Stomach (tissue), 4 donors: Measurements from ENCODE around the gene TEKT2.

ENCODE experiments used
- EP300 ChIP-seq: sonication (generic); formaldehyde crosslinking; IDR thresholded peaks from one replicate; pipeline ENCODE4 v1.6.1; 2017; ENCODE audit warnings: antibody characterized with exemption
- POLR2A ChIP-seq, 4 donors: fragments of 450-650 bp; IDR thresholded peaks; one replicate each; pipeline ENCODE4 v1.6.1; 2016; ENCODE audit warnings: antibody characterized with exemption in 4 of 4, control low read depth in 2 of 4, mild to moderate bottlenecking in 1 of 4, moderate library complexity in 1 of 4
- TF ChIP-seq, protein P1 (sequence below), 7 experiments: fragments of 450-650 bp in 4 of 7; fragments of 200-600 bp in 3 of 7; sonication (generic) in 3 of 7; IDR thresholded peaks; one replicate each; pipeline ENCODE4 v1.5.1; 2016 to 2019; ENCODE audit warnings: antibody characterized with exemption in 7 of 7, control low read depth in 2 of 7, mild to moderate bottlenecking in 1 of 7

DNA sequence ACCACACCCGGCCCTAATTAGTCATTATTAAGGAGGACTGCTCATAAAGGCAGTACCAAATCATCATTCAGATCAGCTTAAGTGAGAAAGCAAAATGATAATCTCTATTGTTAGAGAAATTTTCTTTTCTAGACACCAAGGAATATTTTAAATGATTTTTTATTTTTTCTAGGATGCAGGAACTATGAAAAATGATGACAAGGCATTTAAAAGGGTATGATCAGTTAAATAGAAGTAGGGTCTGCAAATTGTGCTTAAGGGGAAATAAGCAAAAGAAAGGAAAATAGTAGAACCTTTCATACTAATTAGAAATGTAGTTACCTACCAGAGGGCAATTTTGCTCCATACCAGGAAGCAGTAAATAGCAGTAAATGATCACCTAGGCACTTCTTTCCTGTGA, 21.6 kb upstream of the TEKT2 start:
- TF ChIP-seq, protein P1, sequence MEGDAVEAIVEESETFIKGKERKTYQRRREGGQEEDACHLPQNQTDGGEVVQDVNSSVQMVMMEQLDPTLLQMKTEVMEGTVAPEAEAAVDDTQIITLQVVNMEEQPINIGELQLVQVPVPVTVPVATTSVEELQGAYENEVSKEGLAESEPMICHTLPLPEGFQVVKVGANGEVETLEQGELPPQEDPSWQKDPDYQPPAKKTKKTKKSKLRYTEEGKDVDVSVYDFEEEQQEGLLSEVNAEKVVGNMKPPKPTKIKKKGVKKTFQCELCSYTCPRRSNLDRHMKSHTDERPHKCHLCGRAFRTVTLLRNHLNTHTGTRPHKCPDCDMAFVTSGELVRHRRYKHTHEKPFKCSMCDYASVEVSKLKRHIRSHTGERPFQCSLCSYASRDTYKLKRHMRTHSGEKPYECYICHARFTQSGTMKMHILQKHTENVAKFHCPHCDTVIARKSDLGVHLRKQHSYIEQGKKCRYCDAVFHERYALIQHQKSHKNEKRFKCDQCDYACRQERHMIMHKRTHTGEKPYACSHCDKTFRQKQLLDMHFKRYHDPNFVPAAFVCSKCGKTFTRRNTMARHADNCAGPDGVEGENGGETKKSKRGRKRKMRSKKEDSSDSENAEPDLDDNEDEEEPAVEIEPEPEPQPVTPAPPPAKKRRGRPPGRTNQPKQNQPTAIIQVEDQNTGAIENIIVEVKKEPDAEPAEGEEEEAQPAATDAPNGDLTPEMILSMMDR (IDR thresholded peaks at IDR 0.05) = no peak
- no peak for TF ChIP-seq POLR2A (IDR thresholded peaks at IDR 0.05)
- no peak for TF ChIP-seq EP300
